Heart left ventricle (tissue), 16 donors: ENCODE measurements around the gene ITPRID1. TPM values are rescaled to one million over a fixed set of nuclear protein-coding genes. Genes with fewer than 3 reads are reported as not detected.

Source experiments
- ATAC-seq, 4 donors: fragments of 200-7000 bp; cut with Tn5 transposase; one replicate each; pipeline ENCODE4 v1.9.1; 2020 to 2022; ENCODE audit warnings: moderate library complexity in 4 of 4, mild to moderate bottlenecking in 3 of 4, moderate number of reproducible peaks in 1 of 4
- DNase-seq, 5 donors: peaks; one replicate each; pipeline ENCODE4 v3.0.0-alpha.2; 2020
- H3K27ac ChIP-seq, 12 donors: fragments of 200-600 bp; sonication (generic) in 4 of 12; one replicate each; pipeline versions ENCODE4 v1.5.0 to v1.8.0; 2016 to 2022; ENCODE audit warnings: mild to moderate bottlenecking in 2 of 12
- H3K27me3 ChIP-seq, 9 donors: fragments of 200-600 bp; sonication (generic) in 2 of 9; one replicate each; pipeline versions ENCODE4 v1.5.1 to v1.8.0; 2016 to 2022; ENCODE audit warnings: mild to moderate bottlenecking in 3 of 9
- H3K36me3 ChIP-seq, 9 donors: fragments of 200-600 bp; sonication (generic) in 2 of 9; one replicate each; pipeline versions ENCODE4 v1.5.0 to v1.8.0; 2018 to 2022; ENCODE audit warnings: mild to moderate bottlenecking in 2 of 9
- H3K4me1 ChIP-seq, 12 donors: fragments of 200-600 bp; sonication (generic) in 4 of 12; one replicate each; pipeline versions ENCODE4 v1.5.0 to v1.8.0; 2016 to 2022; ENCODE audit warnings: mild to moderate bottlenecking in 3 of 12
- H3K4me3 ChIP-seq, 12 donors: fragments of 200-600 bp; sonication (generic) in 4 of 12; one replicate each; pipeline versions ENCODE4 v1.5.0 to v1.8.0; 2017 to 2022; ENCODE audit warnings: mild to moderate bottlenecking in 9 of 12, moderate library complexity in 4 of 12
- H3K9me3 ChIP-seq, 12 donors: fragments of 200-600 bp; sonication (generic) in 4 of 12; one replicate each; pipeline versions ENCODE4 v1.5.0 to v1.8.0; 2016 to 2022; ENCODE audit warnings: mild to moderate bottlenecking in 1 of 12
- POLR2A ChIP-seq, 2 donors: fragments of 450-650 bp; IDR thresholded peaks; one replicate each; pipeline ENCODE4 v1.6.1; 2017; ENCODE audit warnings: antibody characterized with exemption in 2 of 2, mild to moderate bottlenecking in 2 of 2, moderate library complexity in 2 of 2
- WGBS, 4 donors: extraction: QIAGEN DNeasy Blood & Tissue Kit in 2 of 4; methylation state at CpG; one replicate each; pipeline versions ENCODE4 v1.1.5 to v1.1.7; 2013 to 2018; 5-methylcytosine and 5-hydroxymethylcytosine counted together
- intact Hi-C, 10 donors: fragments of 100-400 bp; cut with DNase I; formaldehyde crosslinking; loops; one replicate each; pipeline versions ENCODE4 v1.11.1 to v1.14.2; 2022
- polyA plus RNA-seq, 2 donors: library from polyadenylated mRNA; stranded (reverse); fragments of 200-250 nt; gene quantifications; one replicate each; pipeline ENCODE4 v1.2.3, GENCODE V29; 2013
- total RNA-seq, 9 donors: library from RNA; depleted of rRNA in 2 of 9; stranded (reverse); fragments of >200 nt in 2 of 9; fragmentation: NEBNext Ultra II Directional in 3 of 9; extraction: Animal tissue kit (Norgen Biotek cat#: 25700) in 3 of 9; gene quantifications; one replicate each; pipeline versions ENCODE4 v1.1.0 to v1.2.4, GENCODE V29; 2016 to 2023
- TF ChIP-seq, protein P1 (sequence below), 12 donors: fragments of 200-600 bp; sonication (generic) in 4 of 12; IDR thresholded peaks; one replicate each; pipeline versions ENCODE4 v1.5.0 to v1.8.0; 2018 to 2022; ENCODE audit warnings: antibody characterized with exemption in 12 of 12, mild to moderate bottlenecking in 5 of 12
- donor health status: ischemic (EF 13 %, LVEDD 7.1; RV severe dilation, severe dysfunction).
- donor health status: healthy with polysubstance abuse.
- donor health status: DM: no; HTN: yes; CAD: no.
- donor health status: DM: no; HTN: no; CAD: no.
- donor health status: ischemic (EF 25% LVEDD 6.9; RV normal size, moderate dysfunction).
- donor health status: ischemic (EF 25% LVEDD 5.7; RV mildly dilated, moderate dysfunction).
- donor health status: healthy.
- donor health status: DM: yes; HTN: yes; CAD: no.
- donor health status: ischemic (EF 35%, LVEDD 5.7; RV mildly dilated, moderate dysfunction).
- donor health status: nonischemic (EF 11% LVEDD 7.7; RV severe dilation, severe dysfunction).
- donor health status: DM: yes; HTN: yes; CAD: no.
- donor health status: PGD.
- donor health status: ischemic (EF 29% LVEDD 5.4; RV normal size, mild dysfunction).
- donor health status: nonischemic (EF 23%, LVEDD 6.1; RV moderate dilation, normal function).

The ITPRID1 gene
- total and polyA plus RNA-seq, 11 donors, result 0.19 TPM; not detected in 10

DNA sequence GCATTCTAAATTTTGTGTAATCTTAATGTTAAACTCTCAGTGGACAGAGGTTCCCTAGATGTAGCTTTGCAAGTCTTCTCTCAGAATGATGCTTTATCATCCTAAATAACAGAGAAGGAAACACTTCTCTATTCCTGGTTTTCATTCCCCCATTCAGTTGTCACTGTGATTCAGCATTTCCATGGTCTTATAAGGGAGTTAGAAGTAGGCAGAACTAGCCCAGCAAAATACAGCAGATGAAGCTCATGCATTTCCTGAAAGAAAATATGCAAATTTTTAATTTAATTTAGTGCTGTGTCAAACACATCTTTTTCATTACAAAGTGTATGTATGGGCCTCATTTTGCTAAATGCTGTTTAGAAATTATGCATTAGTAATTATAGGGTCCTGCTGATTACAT is 70.1 kb downstream of the ITPRID1 start:
- ATAC-seq (no peak), DNase-seq (no peak)
- intact Hi-C loops, result no loop called here
- Histone ChIP-seq H3K4me3 (no peak overlapping the region), H3K9me3 (peaks cover 0 to 6% (median 0%) of the 10 kb centered on the region in 12 donors), H3K27me3 (peaks cover 0 to 7% (median 0%) of the 10 kb centered on the region in 9 donors), H3K36me3 (no peaks in the 10 kb centered on the region), H3K27ac (no peak overlapping the region), H3K4me1 (no peaks in the 10 kb centered on the region)
- no peak for TF ChIP-seq POLR2A (IDR thresholded peaks at IDR 0.05)
- TF ChIP-seq, protein P1, sequence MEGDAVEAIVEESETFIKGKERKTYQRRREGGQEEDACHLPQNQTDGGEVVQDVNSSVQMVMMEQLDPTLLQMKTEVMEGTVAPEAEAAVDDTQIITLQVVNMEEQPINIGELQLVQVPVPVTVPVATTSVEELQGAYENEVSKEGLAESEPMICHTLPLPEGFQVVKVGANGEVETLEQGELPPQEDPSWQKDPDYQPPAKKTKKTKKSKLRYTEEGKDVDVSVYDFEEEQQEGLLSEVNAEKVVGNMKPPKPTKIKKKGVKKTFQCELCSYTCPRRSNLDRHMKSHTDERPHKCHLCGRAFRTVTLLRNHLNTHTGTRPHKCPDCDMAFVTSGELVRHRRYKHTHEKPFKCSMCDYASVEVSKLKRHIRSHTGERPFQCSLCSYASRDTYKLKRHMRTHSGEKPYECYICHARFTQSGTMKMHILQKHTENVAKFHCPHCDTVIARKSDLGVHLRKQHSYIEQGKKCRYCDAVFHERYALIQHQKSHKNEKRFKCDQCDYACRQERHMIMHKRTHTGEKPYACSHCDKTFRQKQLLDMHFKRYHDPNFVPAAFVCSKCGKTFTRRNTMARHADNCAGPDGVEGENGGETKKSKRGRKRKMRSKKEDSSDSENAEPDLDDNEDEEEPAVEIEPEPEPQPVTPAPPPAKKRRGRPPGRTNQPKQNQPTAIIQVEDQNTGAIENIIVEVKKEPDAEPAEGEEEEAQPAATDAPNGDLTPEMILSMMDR (IDR thresholded peaks at IDR 0.05), result no peak

DNA sequence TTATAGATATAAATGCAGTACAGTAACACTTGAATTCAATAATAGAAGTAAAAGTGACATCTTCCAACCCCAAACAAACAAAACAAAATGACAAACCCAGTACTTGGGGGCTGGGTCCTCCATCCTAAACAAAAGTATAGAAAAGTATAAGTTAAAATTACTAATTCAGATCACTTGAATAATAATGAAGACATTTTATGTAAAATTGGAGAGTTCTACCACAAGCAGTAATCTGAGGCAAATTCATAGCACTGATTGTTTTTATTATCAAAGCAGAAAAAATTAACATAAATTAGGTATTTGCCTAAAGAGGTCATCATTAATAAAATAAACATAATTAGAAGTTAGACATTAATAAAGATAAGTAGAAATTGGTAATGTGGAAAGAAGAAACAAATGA is 81.5 kb downstream of the ITPRID1 start:
- intact Hi-C loops, result no loop called here
- Histone ChIP-seq H3K4me1 (no peaks in the 10 kb centered on the region), H3K27me3 (no peaks in the 10 kb centered on the region), H3K36me3 (no peaks in the 10 kb centered on the region), H3K4me3 (no peak overlapping the region), H3K9me3 (peaks cover 0 to 23% (median 3%) of the 10 kb centered on the region in 12 donors), H3K27ac (no peak overlapping the region)
- no peak for DNase-seq
- no peak for TF ChIP-seq POLR2A (IDR thresholded peaks at IDR 0.05)
- TF ChIP-seq, protein P1 (IDR thresholded peaks at IDR 0.05), result no peak
- ATAC-seq, result no peak

DNA sequence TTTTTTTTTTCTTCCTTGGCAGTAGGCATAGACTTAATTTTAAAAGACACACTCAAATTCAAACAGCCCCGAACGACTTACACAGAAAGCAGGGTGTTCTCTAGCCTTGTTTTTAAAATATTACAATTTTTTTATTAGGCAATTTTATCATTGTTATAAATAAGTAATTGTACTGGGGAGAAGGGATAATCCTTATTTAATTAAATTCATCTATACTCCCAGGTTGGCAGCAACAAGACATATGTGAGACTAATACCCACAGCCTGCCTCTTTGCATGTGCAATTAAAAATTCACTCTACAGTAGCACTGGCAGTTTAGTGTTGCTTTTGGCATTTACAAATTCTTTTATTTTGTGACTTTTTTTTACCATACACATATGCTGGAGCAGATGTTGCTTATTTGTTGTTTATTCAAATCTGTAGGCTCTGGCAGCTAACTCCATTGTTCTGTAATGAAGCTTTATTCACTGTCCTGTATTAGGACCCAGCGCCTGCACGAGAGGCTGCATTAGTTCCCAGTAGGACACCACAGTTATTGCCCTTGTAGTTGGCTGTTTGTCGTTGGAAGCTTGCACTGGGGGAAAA is 88.2 kb downstream of the ITPRID1 start:
- intact Hi-C loops, result no loop called here
- Histone ChIP-seq H3K36me3 (no peaks in the 10 kb centered on the region), H3K9me3 (no peaks in the 10 kb centered on the region), H3K4me3 (no peak overlapping the region), H3K27me3 (no peaks in the 10 kb centered on the region), H3K4me1 (no peaks in the 10 kb centered on the region), H3K27ac (no peak overlapping the region)
- no peak for ATAC-seq
- TF ChIP-seq, protein P1 (IDR thresholded peaks at IDR 0.05), result no peak
- TF ChIP-seq POLR2A (IDR thresholded peaks at IDR 0.05), result no peak
- no peak for DNase-seq
- WGBS, 4 donors, result 72 to 83% (median 77%) methylated on average over 5 of the region's 5 CpGs

DNA sequence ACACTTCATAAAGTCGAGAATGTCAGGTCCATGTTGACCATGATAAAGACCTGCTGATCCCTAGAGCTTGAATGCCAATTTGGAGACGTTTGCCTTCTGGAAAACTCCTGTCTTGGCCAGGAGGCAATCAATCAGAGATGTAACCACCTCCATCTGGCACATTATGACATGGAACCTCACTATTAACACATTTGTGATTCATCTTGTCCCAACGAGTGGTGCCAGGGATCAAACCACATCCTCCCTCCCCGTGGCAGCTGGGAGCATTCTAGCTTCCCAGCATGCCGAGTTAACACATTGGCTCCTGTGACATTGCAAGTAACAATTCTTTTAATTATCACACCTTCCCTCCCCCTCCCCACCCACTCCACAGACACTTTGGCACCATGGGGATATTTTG is 89.2 kb downstream of the ITPRID1 start:
- 60 to 66% (median 63%) methylated on average over 5 of the region's 5 CpGs for WGBS, 4 donors
- Histone ChIP-seq H3K27me3 (no peaks in the 10 kb centered on the region), H3K36me3 (no peaks in the 10 kb centered on the region), H3K9me3 (no peaks in the 10 kb centered on the region), H3K4me1 (no peaks in the 10 kb centered on the region), H3K4me3 (no peak overlapping the region), H3K27ac (no peak overlapping the region)
- TF ChIP-seq POLR2A (IDR thresholded peaks at IDR 0.05), result no peak
- TF ChIP-seq, protein P1 (IDR thresholded peaks at IDR 0.05), result no peak
- DNase-seq (no peak), ATAC-seq (no peak)
- intact Hi-C loops, result no loop called here
